Progenitor cell of endocrine pancreas (in vitro differentiated cells): ENCODE results near the gene HMOX2. TPM values are rescaled to one million over a fixed set of nuclear protein-coding genes. Genes with fewer than 3 reads are reported as not detected.

Experiments used
- DNase-seq: peaks from one replicate; pipeline ENCODE4 v3.0.0; 2021; ENCODE audit warnings: low spot score; ENCODE audit not compliant: unreplicated experiment
- H3K27ac Mint-ChIP-seq: 2 replicates; pipeline ENCODE4 v1.8.0; 2021; ENCODE audit warnings: mild to moderate bottlenecking, moderate library complexity, mixed read lengths
- H3K27me3 Mint-ChIP-seq: 2 replicates; pipeline ENCODE4 v1.8.0; 2021; ENCODE audit warnings: mixed read lengths
- H3K36me3 Mint-ChIP-seq: 2 replicates; pipeline ENCODE4 v1.8.0; 2022; ENCODE audit warnings: mixed read lengths; ENCODE audit not compliant: insufficient read depth
- H3K4me1 Mint-ChIP-seq: 2 replicates; pipeline ENCODE4 v1.8.0; 2021; ENCODE audit warnings: low read depth, mixed read lengths
- H3K4me3 Mint-ChIP-seq: 2 replicates; pipeline ENCODE4 v1.8.0; 2021; ENCODE audit warnings: low read depth, mild to moderate bottlenecking, moderate library complexity, mixed read lengths
- H3K9me3 Mint-ChIP-seq: 2 replicates; pipeline ENCODE4 v1.8.0; 2021; ENCODE audit warnings: low read depth, mixed read lengths
- CTCF ChIP-seq: fragments of 200-600 bp; sonication (generic); IDR thresholded peaks from one replicate; pipeline ENCODE4 v1.5.0; 2021; ENCODE audit warnings: antibody characterized with exemption, mild to moderate bottlenecking; ENCODE audit not compliant: unreplicated experiment
- total RNA-seq: library from RNA; stranded (reverse); gene quantifications from 2 replicates; pipeline ENCODE4 v1.2.1, GENCODE V29; 2021

HMOX2 gene
- total RNA-seq, 1 donor from 2014 or later = 30.1 TPM

GRCh38 chr16:4465977-4466779, 10.0 kb upstream of the HMOX2 start:
- no peak overlapping the region for H3K4me3 Mint-ChIP-seq
- H3K36me3 Mint-ChIP-seq = peaks cover 7% of the 10 kb centered on the region
- TF ChIP-seq CTCF = no peak
- no peak overlapping the region for H3K27ac Mint-ChIP-seq
- DNase-seq = no peak
- H3K27me3 Mint-ChIP-seq = no peaks in the 10 kb centered on the region
- H3K4me1 Mint-ChIP-seq = no peaks in the 10 kb centered on the region
- H3K9me3 Mint-ChIP-seq = no peaks in the 10 kb centered on the region

- no peak overlapping the region for H3K4me3 Mint-ChIP-seq
- H3K4me1 Mint-ChIP-seq = no peaks in the 10 kb centered on the region
- DNase-seq = no peak
- no peak for TF ChIP-seq CTCF
- no peak overlapping the region for H3K27ac Mint-ChIP-seq
- no peaks in the 10 kb centered on the region for H3K9me3 Mint-ChIP-seq
- peaks cover 7% of the 10 kb centered on the region for H3K36me3 Mint-ChIP-seq
- no peaks in the 10 kb centered on the region for H3K27me3 Mint-ChIP-seq
Measured at GRCh38 chr16:4467916-4468315, 8.3 kb upstream of the HMOX2 start.

GRCh38 chr16:4468972-4469371, 7.2 kb upstream of the HMOX2 start:
- H3K27me3 Mint-ChIP-seq = no peaks in the 10 kb centered on the region
- no peak for TF ChIP-seq CTCF
- H3K4me3 Mint-ChIP-seq = no peak overlapping the region
- DNase-seq = no peak
- H3K27ac Mint-ChIP-seq = no peak overlapping the region
- peaks cover 7% of the 10 kb centered on the region for H3K36me3 Mint-ChIP-seq
- H3K9me3 Mint-ChIP-seq = no peaks in the 10 kb centered on the region
- no peaks in the 10 kb centered on the region for H3K4me1 Mint-ChIP-seq

- TF ChIP-seq CTCF = no peak
- no peak for DNase-seq
- H3K36me3 Mint-ChIP-seq = peaks cover 8% of the 10 kb centered on the region
- H3K27me3 Mint-ChIP-seq = no peaks in the 10 kb centered on the region
- peaks cover 2% of the 10 kb centered on the region for H3K9me3 Mint-ChIP-seq
- H3K27ac Mint-ChIP-seq = no peak overlapping the region
- H3K4me3 Mint-ChIP-seq = no peak overlapping the region
- peaks cover 4% of the 10 kb centered on the region for H3K4me1 Mint-ChIP-seq
Measured at GRCh38 chr16:4471869-4472268, 4.3 kb upstream of the HMOX2 start.

- TF ChIP-seq CTCF = no peak
- H3K9me3 Mint-ChIP-seq = peaks cover 2% of the 10 kb centered on the region
- no peak overlapping the region for H3K27ac Mint-ChIP-seq
- H3K4me1 Mint-ChIP-seq = peaks cover 6% of the 10 kb centered on the region
- no peak for DNase-seq
- no peaks in the 10 kb centered on the region for H3K27me3 Mint-ChIP-seq
- H3K36me3 Mint-ChIP-seq = peaks cover 7% of the 10 kb centered on the region
- H3K4me3 Mint-ChIP-seq = peak overlapping the region; percentile 68
Measured at GRCh38 chr16:4472880-4473279, 3.3 kb upstream of the HMOX2 start.
